Cerebellar nuclear complex (tissue), 1 donor: ENCODE data around the gene BPGM.
A peak's percentile ranks its signal among the peaks of the same experiment; 100 is the strongest.

Experiments used
- DNase-seq, 2 experiments: peaks; one replicate each; lab custom pipeline; 2025; lab: John Stamatoyannopoulos, UW

BPGM gene

GRCh38 chr7:134646425-134647305 is at the start of gene BPGM:
TSS of gene BPGM (plus strand) at chr7:134646853. CDS start at chr7:134661508, 14,655 bp downstream.
- DNase-seq = peak; percentile 97 to 99

GRCh38 chr7:134599371-134599770 is 47.3 kb upstream of the BPGM start:
- DNase-seq = no peak

GRCh38 chr7:134601459-134601858 is 45.2 kb upstream of the BPGM start:
- DNase-seq = no peak

GRCh38 chr7:134602881-134603451 is 43.7 kb upstream of the BPGM start:
- no peak for DNase-seq

- peak in 1 of 2 experiments; percentile 2 for DNase-seq
Measured at GRCh38 chr7:134605978-134606923, 40.4 kb upstream of the BPGM start.

GRCh38 chr7:134611611-134612151 is 35.0 kb upstream of the BPGM start:
- no peak for DNase-seq

- no peak for DNase-seq
Measured at GRCh38 chr7:134612197-134612596, 34.5 kb upstream of the BPGM start.

- DNase-seq = no peak
Measured at GRCh38 chr7:134613623-134614347, 32.9 kb upstream of the BPGM start.

GRCh38 chr7:134616611-134617010 is 30.0 kb upstream of the BPGM start:
- no peak for DNase-seq

GRCh38 chr7:134618756-134619530 is 27.7 kb upstream of the BPGM start:
- no peak for DNase-seq

GRCh38 chr7:134619627-134620331 is 26.9 kb upstream of the BPGM start:
- DNase-seq = no peak

- no peak for DNase-seq
Measured at GRCh38 chr7:134622303-134622995, 24.2 kb upstream of the BPGM start.

GRCh38 chr7:134623193-134623592 is 23.5 kb upstream of the BPGM start:
- no peak for DNase-seq

- DNase-seq = no peak
Measured at GRCh38 chr7:134625550-134625949, 21.1 kb upstream of the BPGM start.

- DNase-seq = no peak
Measured at GRCh38 chr7:134627109-134627774, 19.4 kb upstream of the BPGM start.

GRCh38 chr7:134627775-134628153 is 18.9 kb upstream of the BPGM start:
- no peak for DNase-seq

- DNase-seq = no peak
Measured at GRCh38 chr7:134629445-134629844, 17.2 kb upstream of the BPGM start.

- no peak for DNase-seq
Measured at GRCh38 chr7:134630237-134630636, 16.4 kb upstream of the BPGM start.

GRCh38 chr7:134630893-134631292 is 15.8 kb upstream of the BPGM start:
- no peak for DNase-seq
